Prostate gland (tissue), 2 donors: Measurements from ENCODE around the gene KRTAP10-9. TPM values are rescaled to one million over a fixed set of nuclear protein-coding genes. Genes with fewer than 3 reads are reported as not detected.

ENCODE experiments used
- DNase-seq: peaks from one replicate; pipeline ENCODE4 v3.0.0-alpha.2; 2019; ENCODE audit warnings: low spot score
- H3K27ac ChIP-seq, 2 donors: fragments of 200-600 bp; sonication (generic); 2 replicates each; pipeline ENCODE4 v1.5.1; 2017 to 2019
- H3K27me3 ChIP-seq: fragments of 200-600 bp; sonication (generic); replicated peaks from 2 replicates; pipeline ENCODE4 v1.5.1; 2019; ENCODE audit not compliant: insufficient read depth
- H3K36me3 ChIP-seq, 2 donors: fragments of 200-600 bp; sonication (generic); 1 replicate in 1 of 2; 2 replicates in 1 of 2; pipeline versions ENCODE4 v1.5.1 to v1.8.1; 2017 to 2019
- H3K4me1 ChIP-seq: fragments of 200-600 bp; sonication (generic); replicated peaks from 2 replicates; pipeline ENCODE4 v1.5.1; 2019
- H3K4me3 ChIP-seq, 2 donors: fragments of 200-600 bp; sonication (generic); 2 replicates each; pipeline ENCODE4 v1.5.1; 2017 to 2019
- H3K9me3 ChIP-seq: fragments of 200-600 bp; sonication (generic); 2 replicates; pipeline ENCODE4 v1.5.1; 2017
- POLR2A ChIP-seq: fragments of 450-650 bp; IDR thresholded peaks from one replicate; pipeline ENCODE4 v1.6.1; 2016; ENCODE audit warnings: antibody characterized with exemption, mild to moderate bottlenecking
- POLR2AphosphoS5 ChIP-seq: sonication (generic); formaldehyde crosslinking; IDR thresholded peaks from one replicate; pipeline ENCODE4 v1.6.1; 2017; ENCODE audit warnings: antibody characterized with exemption
- WGBS: methylation state at CpG from one replicate; pipeline ENCODE4 v1.1.5; 2018; 5-methylcytosine and 5-hydroxymethylcytosine counted together
- intact Hi-C: fragments of 100-400 bp; cut with DNase I; formaldehyde crosslinking; loops from one replicate; pipeline ENCODE4 v1.14.2; 2022
- total RNA-seq, 2 donors: library from RNA; depleted of rRNA; stranded (reverse); fragments of >200 nt; gene quantifications; one replicate each; pipeline ENCODE4 v1.1.0, GENCODE V29; 2016
- TF ChIP-seq, protein P1 (sequence below), 4 experiments: fragments of 200-600 bp in 2 of 4; fragments of 450-650 bp in 2 of 4; sonication (generic) in 2 of 4; IDR thresholded peaks; 1 replicate in 3 of 4; 2 replicates in 1 of 4; pipeline ENCODE4 v1.5.1; 2016 to 2019; ENCODE audit warnings: antibody characterized with exemption in 4 of 4, mild to moderate bottlenecking in 2 of 4, moderate library complexity in 2 of 4

The KRTAP10-9 gene
- total RNA-seq, 2 donors from 2014 or later: not detected

- Histone ChIP-seq H3K9me3 (no peaks in the 10 kb centered on the region), H3K4me3 (no peak overlapping the region), H3K4me1 (no peaks in the 10 kb centered on the region), H3K27me3 (no peaks in the 10 kb centered on the region), H3K27ac (no peak overlapping the region), H3K36me3 (no peaks in the 10 kb centered on the region)
- no peak for TF ChIP-seq POLR2AphosphoS5
- TF ChIP-seq, protein P1, sequence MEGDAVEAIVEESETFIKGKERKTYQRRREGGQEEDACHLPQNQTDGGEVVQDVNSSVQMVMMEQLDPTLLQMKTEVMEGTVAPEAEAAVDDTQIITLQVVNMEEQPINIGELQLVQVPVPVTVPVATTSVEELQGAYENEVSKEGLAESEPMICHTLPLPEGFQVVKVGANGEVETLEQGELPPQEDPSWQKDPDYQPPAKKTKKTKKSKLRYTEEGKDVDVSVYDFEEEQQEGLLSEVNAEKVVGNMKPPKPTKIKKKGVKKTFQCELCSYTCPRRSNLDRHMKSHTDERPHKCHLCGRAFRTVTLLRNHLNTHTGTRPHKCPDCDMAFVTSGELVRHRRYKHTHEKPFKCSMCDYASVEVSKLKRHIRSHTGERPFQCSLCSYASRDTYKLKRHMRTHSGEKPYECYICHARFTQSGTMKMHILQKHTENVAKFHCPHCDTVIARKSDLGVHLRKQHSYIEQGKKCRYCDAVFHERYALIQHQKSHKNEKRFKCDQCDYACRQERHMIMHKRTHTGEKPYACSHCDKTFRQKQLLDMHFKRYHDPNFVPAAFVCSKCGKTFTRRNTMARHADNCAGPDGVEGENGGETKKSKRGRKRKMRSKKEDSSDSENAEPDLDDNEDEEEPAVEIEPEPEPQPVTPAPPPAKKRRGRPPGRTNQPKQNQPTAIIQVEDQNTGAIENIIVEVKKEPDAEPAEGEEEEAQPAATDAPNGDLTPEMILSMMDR (IDR thresholded peaks at IDR 0.05): no peak
- no peak for TF ChIP-seq POLR2A
- WGBS: 83% methylated on average over 3 of the region's 3 CpGs
- intact Hi-C loops: no loop called here
- no peak for DNase-seq
Observed at GRCh38 chr21:44670642-44671432, 43.9 kb downstream of the KRTAP10-9 start.

GRCh38 chr21:44671911-44672310, 45.0 kb downstream of the KRTAP10-9 start:
- TF ChIP-seq POLR2A (no peak), POLR2AphosphoS5 (no peak)
- TF ChIP-seq, protein P1 (IDR thresholded peaks at IDR 0.05): no peak
- H3K36me3 ChIP-seq: no peaks in the 10 kb centered on the region
- H3K9me3 ChIP-seq: no peaks in the 10 kb centered on the region
- no peaks in the 10 kb centered on the region for H3K27me3 ChIP-seq
- H3K27ac ChIP-seq: no peak overlapping the region
- 100% methylated on average over 1 of the region's 1 CpG for WGBS
- intact Hi-C loops: no loop called here
- DNase-seq: no peak
- H3K4me1 ChIP-seq: no peaks in the 10 kb centered on the region
- no peak overlapping the region for H3K4me3 ChIP-seq

DNA sequence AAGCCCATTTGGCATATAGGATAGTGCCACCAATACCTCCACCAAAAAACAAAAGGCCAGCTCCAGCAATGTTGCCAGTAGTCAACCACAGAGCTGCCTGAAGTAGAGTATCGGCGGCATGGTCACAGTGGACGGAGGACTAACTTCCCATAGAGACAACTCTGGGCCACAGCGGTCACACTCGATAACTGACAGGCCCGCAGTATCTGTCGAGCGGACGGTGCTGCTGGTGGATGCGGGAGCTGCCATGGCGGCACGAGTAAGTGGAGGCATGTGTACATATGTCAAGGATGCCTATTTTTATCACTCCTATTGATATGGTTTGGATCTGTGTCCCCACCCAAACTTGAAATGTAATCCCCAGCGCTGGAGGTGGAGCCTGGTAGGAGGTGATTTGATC, 51.0 kb downstream of the KRTAP10-9 start:
- Histone ChIP-seq H3K27ac (no peak overlapping the region), H3K9me3 (no peaks in the 10 kb centered on the region), H3K27me3 (no peaks in the 10 kb centered on the region), H3K4me1 (no peaks in the 10 kb centered on the region), H3K36me3 (no peaks in the 10 kb centered on the region), H3K4me3 (no peak overlapping the region)
- WGBS: 88% methylated on average over 13 of the region's 13 CpGs
- TF ChIP-seq POLR2A (no peak), POLR2AphosphoS5 (no peak)
- TF ChIP-seq, protein P1 (IDR thresholded peaks at IDR 0.05): no peak
- DNase-seq: no peak
- intact Hi-C loops: no loop called here

Other genes starting within 250 kb of the KRTAP10-9 start
- gene LRRC3, start 171.6 kb upstream of the KRTAP10-9 start, total RNA-seq: 1 to 10 TPM; 1.6 to 7.1 TPM
- not detected for gene KRTAP10-1, start 86.9 kb upstream of the KRTAP10-9 start, total RNA-seq
- not detected for gene KRTAP10-2, start 75.6 kb upstream of the KRTAP10-9 start, total RNA-seq
- not detected for gene KRTAP10-3, start 68.3 kb upstream of the KRTAP10-9 start, total RNA-seq
- not detected for gene KRTAP10-4, start 53.4 kb upstream of the KRTAP10-9 start, total RNA-seq
- not detected for gene KRTAP10-5, start 46.5 kb upstream of the KRTAP10-9 start, total RNA-seq
- gene KRTAP10-6, start 34.6 kb upstream of the KRTAP10-9 start, total RNA-seq: not detected
- gene KRTAP10-7, start 26.5 kb upstream of the KRTAP10-9 start, total RNA-seq: not detected
- not detected for gene KRTAP10-8, start 15.0 kb upstream of the KRTAP10-9 start, total RNA-seq
- not detected for gene KRTAP10-10, start 10.3 kb downstream of the KRTAP10-9 start, total RNA-seq
- not detected for gene KRTAP10-11, start 19.3 kb downstream of the KRTAP10-9 start, total RNA-seq
- gene KRTAP12-4, start 27.6 kb downstream of the KRTAP10-9 start, total RNA-seq: not detected
- gene KRTAP12-3, start 30.8 kb downstream of the KRTAP10-9 start, total RNA-seq: not detected
- gene KRTAP12-2, start 39.8 kb downstream of the KRTAP10-9 start, total RNA-seq: not detected
- gene KRTAP12-1, start 55.1 kb downstream of the KRTAP10-9 start, total RNA-seq: not detected
- gene KRTAP10-12, start 70.1 kb downstream of the KRTAP10-9 start, total RNA-seq: not detected
- gene TSPEAR, start 84.5 kb downstream of the KRTAP10-9 start, total RNA-seq: under 1 TPM in 1 of 2 donors, not detected in 1; 0.85 TPM
- gene UBE2G2, start 174.7 kb downstream of the KRTAP10-9 start, total RNA-seq: 10 to 100 TPM; 46.9 to 75.7 TPM
- 10 to 100 TPM; 78.3 to 92.2 TPM for gene SUMO3, start 191.0 kb downstream of the KRTAP10-9 start, total RNA-seq
- gene PTTG1IP, start 246.6 kb downstream of the KRTAP10-9 start, total RNA-seq: 100 to 1,000 TPM; 216 to 244 TPM